Upper lobe of right lung (tissue), 1 donor: ENCODE results near the gene GJB1. TPM values are rescaled to one million over a fixed set of nuclear protein-coding genes. Genes with fewer than 3 reads are reported as not detected.

ENCODE experiments used
- ATAC-seq: fragments of 200-7000 bp; cut with Tn5 transposase; one replicate; pipeline ENCODE4 v1.9.1; 2020; ENCODE audit warnings: mild to moderate bottlenecking, moderate library complexity
- DNase-seq: peaks from one replicate; pipeline ENCODE4 v3.0.0-alpha.2; 2020
- H3K27ac ChIP-seq: fragments of 200-600 bp; one replicate; pipeline ENCODE4 v1.8.0; 2022
- H3K27me3 ChIP-seq: fragments of 200-600 bp; one replicate; pipeline ENCODE4 v1.8.0; 2022; ENCODE audit warnings: mild to moderate bottlenecking
- H3K36me3 ChIP-seq: fragments of 200-600 bp; one replicate; pipeline ENCODE4 v1.8.0; 2022
- H3K4me1 ChIP-seq: fragments of 200-600 bp; one replicate; pipeline ENCODE4 v1.8.0; 2022
- H3K4me3 ChIP-seq: fragments of 200-600 bp; one replicate; pipeline ENCODE4 v1.8.0; 2022; ENCODE audit warnings: mild to moderate bottlenecking
- H3K9me3 ChIP-seq: fragments of 200-600 bp; one replicate; pipeline ENCODE4 v1.8.0; 2022
- CTCF ChIP-seq: fragments of 200-600 bp; IDR thresholded peaks from one replicate; pipeline ENCODE4 v1.8.0; 2022; ENCODE audit warnings: antibody characterized with exemption
- intact Hi-C: fragments of 100-400 bp; cut with DNase I; formaldehyde crosslinking; loops from one replicate; pipeline ENCODE4 v1.11.0; 2022
- total RNA-seq: library from RNA; stranded (reverse); fragmentation: NEBNext Ultra II Directional; extraction: Animal tissue kit (Norgen Biotek cat#: 25700); gene quantifications from one replicate; pipeline ENCODE4 v1.2.1, GENCODE V29; 2021
- donor health status: DM: no; HTN: yes; CAD: no; lungs with severe emphysema.

The GJB1 gene
- total RNA-seq, 1 donor from 2014 or later: 5.4 TPM

DNA sequence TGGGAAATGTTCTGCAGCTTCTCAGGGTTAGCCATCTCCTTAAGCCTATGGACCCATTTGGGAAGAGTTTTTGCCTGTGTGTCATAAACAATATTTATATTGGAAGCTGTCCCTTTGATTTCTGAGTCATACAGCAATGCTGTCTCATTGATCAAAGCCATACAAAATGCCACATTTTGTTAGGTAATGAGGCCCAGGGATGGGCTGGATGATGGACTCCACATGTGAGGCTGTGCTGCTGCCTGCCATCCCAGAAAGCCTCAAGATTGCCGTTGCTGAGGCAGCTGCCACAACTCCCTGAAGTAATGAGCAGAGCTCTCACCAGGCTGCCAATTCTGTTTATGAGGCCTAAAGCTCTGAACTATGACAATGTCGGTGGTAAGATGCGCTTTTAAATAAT lies 12.2 kb upstream of the GJB1 start:
- ATAC-seq (no peak), DNase-seq (no peak)
- H3K27me3 ChIP-seq: no peaks in the 10 kb centered on the region
- H3K4me1 ChIP-seq: no peaks in the 10 kb centered on the region
- no peaks in the 10 kb centered on the region for H3K9me3 ChIP-seq
- no peak overlapping the region for H3K4me3 ChIP-seq
- intact Hi-C loops: no loop called here
- no peaks in the 10 kb centered on the region for H3K36me3 ChIP-seq
- no peak for TF ChIP-seq CTCF
- no peak overlapping the region for H3K27ac ChIP-seq

GRCh38 chrX:71212536-71212935 lies 10.5 kb upstream of the GJB1 start:
- Histone ChIP-seq H3K27me3 (no peaks in the 10 kb centered on the region), H3K4me3 (no peak overlapping the region), H3K27ac (no peak overlapping the region), H3K4me1 (no peaks in the 10 kb centered on the region), H3K9me3 (no peaks in the 10 kb centered on the region), H3K36me3 (no peaks in the 10 kb centered on the region)
- no peak for ATAC-seq
- TF ChIP-seq CTCF: no peak
- no peak for DNase-seq
- intact Hi-C loops: no loop called here

- H3K4me3 ChIP-seq: no peak overlapping the region
- no peaks in the 10 kb centered on the region for H3K27me3 ChIP-seq
- intact Hi-C loops: no loop called here
- no peaks in the 10 kb centered on the region for H3K36me3 ChIP-seq
- H3K4me1 ChIP-seq: no peaks in the 10 kb centered on the region
- no peak for TF ChIP-seq CTCF
- ATAC-seq (no peak), DNase-seq (no peak)
- no peaks in the 10 kb centered on the region for H3K9me3 ChIP-seq
- no peak overlapping the region for H3K27ac ChIP-seq
Measured at GRCh38 chrX:71214152-71214551, 8.9 kb upstream of the GJB1 start.

DNA sequence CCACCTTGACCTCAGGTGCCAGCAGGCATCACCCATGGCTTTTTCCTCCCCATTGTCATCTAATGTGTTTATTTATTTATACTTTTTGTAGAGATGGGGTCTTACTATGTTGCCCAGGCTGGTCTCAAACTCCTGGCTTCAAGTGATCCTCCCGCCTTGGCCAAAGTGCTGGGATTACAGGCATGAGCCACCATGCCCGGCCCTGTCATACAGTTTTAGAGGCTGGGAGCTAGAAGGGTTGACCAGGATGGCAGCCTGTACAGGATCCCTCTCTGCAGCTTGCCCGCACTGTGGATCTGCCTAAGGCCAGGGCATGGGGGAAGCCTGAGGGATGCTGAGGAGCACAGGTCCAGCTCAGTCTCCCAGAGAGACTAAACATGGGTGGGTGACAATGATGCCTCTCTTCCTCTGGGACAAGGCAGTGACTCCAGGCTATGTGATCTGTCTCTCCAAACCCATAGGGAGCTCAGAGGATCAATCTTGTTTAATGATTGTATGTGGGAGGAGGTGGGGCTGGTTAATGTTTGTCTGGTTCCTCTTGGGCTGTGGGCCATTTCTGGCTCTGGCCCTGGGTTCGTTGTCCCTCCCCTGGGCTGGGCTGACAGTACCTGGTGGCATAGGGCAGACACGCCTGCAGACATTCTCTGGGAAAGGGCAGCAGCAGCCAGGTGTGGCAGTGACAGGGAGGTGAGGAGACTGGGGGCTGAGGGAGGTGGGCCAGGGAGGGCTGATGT lies 8.3 kb upstream of the GJB1 start:
- peak; percentile 60 for DNase-seq
- intact Hi-C loops: no loop called here
- no peak overlapping the region for H3K4me3 ChIP-seq

DNA sequence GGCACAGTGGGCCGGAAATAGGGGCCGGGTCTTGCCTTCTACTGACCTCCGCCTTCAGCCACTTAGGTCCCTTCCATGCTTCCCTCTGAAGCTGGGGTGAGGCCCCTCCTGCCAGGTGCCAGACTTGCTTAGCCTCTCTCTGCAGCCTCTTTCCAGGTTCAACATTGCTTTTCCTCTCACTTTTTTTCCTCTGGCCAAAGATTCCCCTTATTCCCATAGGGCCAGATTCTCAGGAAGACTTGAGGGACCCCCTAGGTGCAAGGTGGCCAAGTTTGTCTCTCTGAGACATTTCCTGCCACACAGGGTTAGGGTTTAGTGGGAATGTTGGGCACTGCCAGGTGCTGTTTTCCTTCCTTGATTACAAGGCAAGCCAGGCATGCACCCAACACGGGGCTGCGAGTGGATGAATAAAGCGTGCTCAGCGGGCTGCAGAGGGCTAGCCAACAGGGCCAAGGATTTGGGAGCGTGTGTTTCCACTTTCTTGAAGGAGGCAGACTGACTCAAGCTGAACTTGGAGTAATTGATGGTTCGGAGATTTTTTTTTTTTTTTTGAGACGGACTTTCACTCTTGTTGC lies 7.6 kb upstream of the GJB1 start:
- intact Hi-C loops: no loop called here
- no peaks in the 10 kb centered on the region for H3K36me3 ChIP-seq
- no peak overlapping the region for H3K27ac ChIP-seq
- no peaks in the 10 kb centered on the region for H3K4me1 ChIP-seq
- no peak overlapping the region for H3K4me3 ChIP-seq
- no peak for TF ChIP-seq CTCF
- ATAC-seq (peak; percentile 27), DNase-seq (no peak)
- no peaks in the 10 kb centered on the region for H3K9me3 ChIP-seq
- H3K27me3 ChIP-seq: no peaks in the 10 kb centered on the region

More for the DNA sequence above, 8.3 kb upstream of the GJB1 start:
- Histone ChIP-seq H3K9me3 (no peaks in the 10 kb centered on the region), H3K4me1 (no peaks in the 10 kb centered on the region), H3K36me3 (no peaks in the 10 kb centered on the region), H3K27ac (no peak overlapping the region), H3K27me3 (no peaks in the 10 kb centered on the region)
- no peak for TF ChIP-seq CTCF
- ATAC-seq: peak; percentile 55
